ENCODE results near the gene LTBP4. TPM values are rescaled to one million over a fixed set of nuclear protein-coding genes. Genes with fewer than 3 reads are reported as not detected.

LTBP4 gene
- total and polyA plus RNA-seq, 2 experiments from 2014 or later, result 158 to 203 TPM

- no peak for DNase-seq (ENCODE audit: low read depth in 1 of 2, low spot score in 1 of 2)
- no peak for TF ChIP-seq CTCF (IDR thresholded peaks at IDR 0.05; ENCODE audit: low read depth, low read length)
- H3K4me1 ChIP-seq (ENCODE audit: low read depth), result peaks cover 33% of the 10 kb centered on the region
- H3K4me3 ChIP-seq, result peak overlapping the region; percentile 11
- no peaks in the 10 kb centered on the region for H3K36me3 ChIP-seq
- H3K27ac ChIP-seq, result no peak overlapping the region
- no peaks in the 10 kb centered on the region for H3K9me3 ChIP-seq (ENCODE audit: low read depth)
- H3K27me3 ChIP-seq, result peaks cover 11% of the 10 kb centered on the region
These were observed 517 bp upstream of the LTBP4 start for GRCh38 chr19:40600570-40601133.

GRCh38 chr19:40603071-40603388 is 1.9 kb downstream of the LTBP4 start:
- H3K27ac ChIP-seq, result peak overlapping the region; percentile 84
- no peaks in the 10 kb centered on the region for H3K9me3 ChIP-seq (ENCODE audit: low read depth)
- no peak for DNase-seq (ENCODE audit: low read depth in 1 of 2, low spot score in 1 of 2)
- peaks cover 11% of the 10 kb centered on the region for H3K27me3 ChIP-seq
- peak overlapping the region; percentile 37 for H3K4me3 ChIP-seq
- H3K36me3 ChIP-seq, result no peaks in the 10 kb centered on the region
- TF ChIP-seq CTCF (IDR thresholded peaks at IDR 0.05; ENCODE audit: low read depth, low read length), result no peak
- H3K4me1 ChIP-seq (ENCODE audit: low read depth), result peaks cover 33% of the 10 kb centered on the region

- Histone ChIP-seq H3K4me1 (ENCODE audit: low read depth) (peaks cover 33% of the 10 kb centered on the region), H3K27me3 (peaks cover 11% of the 10 kb centered on the region), H3K9me3 (ENCODE audit: low read depth) (no peaks in the 10 kb centered on the region), H3K27ac (peak overlapping the region; percentile 84), H3K4me3 (peak overlapping the region; percentile 37), H3K36me3 (no peaks in the 10 kb centered on the region)
- no peak for TF ChIP-seq CTCF (IDR thresholded peaks at IDR 0.05; ENCODE audit: low read depth, low read length)
- DNase-seq (ENCODE audit: low read depth in 1 of 2, low spot score in 1 of 2), result peak; percentile 97 to 98
These were observed 2.4 kb downstream of the LTBP4 start for GRCh38 chr19:40603389-40604170.

GRCh38 chr19:40604171-40604646 is 3.0 kb downstream of the LTBP4 start:
- no peaks in the 10 kb centered on the region for H3K36me3 ChIP-seq
- no peak overlapping the region for H3K4me3 ChIP-seq
- H3K27me3 ChIP-seq, result peaks cover 11% of the 10 kb centered on the region
- peaks cover 28% of the 10 kb centered on the region for H3K4me1 ChIP-seq (ENCODE audit: low read depth)
- no peak for TF ChIP-seq CTCF (IDR thresholded peaks at IDR 0.05; ENCODE audit: low read depth, low read length)
- H3K9me3 ChIP-seq (ENCODE audit: low read depth), result no peaks in the 10 kb centered on the region
- no peak overlapping the region for H3K27ac ChIP-seq
- no peak for DNase-seq (ENCODE audit: low read depth in 1 of 2, low spot score in 1 of 2)

- Histone ChIP-seq H3K9me3 (ENCODE audit: low read depth) (no peaks in the 10 kb centered on the region), H3K27me3 (peaks cover 11% of the 10 kb centered on the region), H3K4me3 (peak overlapping the region; percentile 25), H3K27ac (no peak overlapping the region), H3K4me1 (ENCODE audit: low read depth) (peaks cover 24% of the 10 kb centered on the region), H3K36me3 (no peaks in the 10 kb centered on the region)
- no peak for DNase-seq (ENCODE audit: low read depth in 1 of 2, low spot score in 1 of 2)
- no peak for TF ChIP-seq CTCF (IDR thresholded peaks at IDR 0.05; ENCODE audit: low read depth, low read length)
These were observed 3.6 kb downstream of the LTBP4 start for GRCh38 chr19:40604647-40605215.
